HG03196 (cell line): ENCODE data around the gene FUBP3.
"Not testable (repeated sequence)": the region's sequence is repeated elsewhere in the genome, so short reads cannot be mapped to it uniquely, and the experiment has no call there.

ENCODE experiments used
- ATAC-seq: cut with Tn5 transposase; IDR thresholded peaks from one replicate; pipeline ENCODE4 v1.9.1; 2021; ENCODE audit not compliant: unreplicated experiment

FUBP3 gene

DNA sequence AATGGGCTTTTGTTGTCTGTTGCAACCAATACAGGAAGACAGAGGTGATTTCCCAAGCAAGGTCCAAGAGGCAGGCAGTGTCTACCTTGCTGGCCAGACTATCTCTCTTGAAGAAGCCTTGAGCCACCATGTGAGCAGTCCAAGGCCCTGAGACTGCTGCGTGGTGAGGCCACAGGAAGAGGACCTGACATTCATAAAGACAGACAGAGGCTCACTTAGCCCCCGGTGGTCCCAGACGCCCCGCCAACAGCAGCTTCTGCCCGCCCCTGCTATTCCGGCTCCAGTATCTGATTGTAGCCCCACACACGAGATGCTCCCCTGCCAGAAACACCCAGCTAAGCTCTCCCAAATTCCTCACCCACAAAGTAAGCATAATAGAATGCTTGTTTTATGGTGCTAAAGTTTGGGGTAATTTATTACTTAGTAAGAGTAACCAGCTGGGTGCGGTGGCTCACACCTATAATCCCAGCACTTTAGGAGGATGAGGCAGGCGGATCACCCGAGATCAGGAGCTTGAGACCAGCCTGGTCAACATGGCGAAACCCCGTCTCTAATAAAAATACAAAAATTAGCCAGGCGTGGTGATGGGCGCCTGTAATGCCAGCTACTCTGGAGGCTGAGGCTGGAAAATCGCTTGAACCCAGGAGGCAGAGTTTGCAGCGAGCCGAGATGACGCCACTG is 22.8 kb upstream of the FUBP3 start:
- ATAC-seq: no peak

DNA sequence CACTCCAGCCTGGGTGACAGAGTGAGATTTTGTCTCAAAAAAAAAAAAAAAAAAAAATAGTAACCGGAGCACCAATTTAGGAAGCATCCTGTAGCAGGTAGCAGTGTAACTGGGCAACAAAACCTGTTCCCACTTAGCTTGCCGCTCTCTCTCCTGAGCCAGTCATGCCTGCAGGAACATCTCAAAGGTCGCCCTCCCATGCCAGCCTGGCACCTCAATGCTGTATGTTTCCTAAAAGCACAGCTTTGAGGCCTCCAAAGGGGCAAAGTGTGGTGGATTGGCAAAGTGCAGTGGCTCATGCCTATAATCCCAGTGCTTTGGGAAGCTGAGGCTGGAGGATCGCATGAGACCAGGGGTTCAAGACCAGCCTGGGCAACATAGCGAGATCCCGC is 22.3 kb upstream of the FUBP3 start:
- ATAC-seq: no peak

GRCh38 chr9:130561056-130561455 is 18.3 kb upstream of the FUBP3 start:
- ATAC-seq: no peak

DNA sequence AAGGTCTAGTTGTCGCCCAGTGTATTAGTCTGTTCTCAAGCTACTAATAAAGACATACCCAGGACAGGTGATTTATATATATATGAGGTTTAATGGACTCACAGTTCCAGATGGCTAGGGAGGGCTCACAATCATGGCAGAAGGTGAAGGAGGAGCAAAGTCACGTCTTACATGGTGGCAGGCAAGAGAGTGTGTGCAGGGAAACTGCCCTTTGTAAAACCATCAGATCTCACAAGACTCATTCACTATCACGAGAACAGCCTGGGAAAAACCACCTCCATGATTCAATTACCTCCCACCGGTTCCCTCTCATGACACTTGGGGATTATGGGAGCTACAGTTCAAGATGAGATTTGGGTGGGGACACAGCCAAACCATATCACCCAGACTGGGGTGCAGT is 16.9 kb upstream of the FUBP3 start:
- ATAC-seq: not testable (repeated sequence)

DNA sequence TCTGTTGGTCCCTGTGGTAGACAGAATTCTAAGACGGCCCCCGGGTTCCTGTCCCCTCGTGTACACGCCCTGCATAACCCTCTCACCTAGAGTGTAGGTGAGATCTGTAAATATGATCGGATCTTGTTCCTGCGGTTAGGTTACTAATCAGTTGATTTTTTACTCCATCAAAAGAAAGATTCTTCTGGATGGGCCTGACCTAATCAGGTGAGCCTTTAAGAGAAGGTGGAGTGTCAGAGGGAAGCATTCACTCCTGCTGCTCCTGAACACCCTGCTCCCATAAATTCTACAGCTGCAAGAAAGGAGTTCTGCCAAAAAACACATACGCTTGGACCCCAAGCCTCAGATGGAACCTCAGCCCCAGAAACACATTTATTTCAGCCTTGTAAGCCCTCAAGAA is 15.6 kb upstream of the FUBP3 start:
- no peak for ATAC-seq

DNA sequence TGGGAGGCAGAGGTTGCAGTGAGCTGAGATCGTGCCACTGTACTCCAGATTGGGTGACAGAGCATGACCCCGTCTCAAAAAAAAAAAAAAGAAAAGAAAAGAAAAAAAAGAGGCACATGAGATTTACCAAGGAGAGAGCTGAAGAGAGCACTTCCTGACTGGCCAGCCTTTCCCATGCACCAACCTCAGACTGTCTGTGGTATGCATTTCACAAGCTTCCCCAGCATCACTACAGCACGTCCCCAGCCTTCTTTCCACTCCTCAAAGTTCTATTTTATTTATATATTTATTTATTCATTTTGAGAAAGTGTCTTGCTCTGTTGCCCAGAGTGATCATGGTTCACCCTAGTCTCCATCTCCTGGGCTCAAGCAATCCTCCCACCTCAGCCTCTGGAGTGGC is 13.6 kb upstream of the FUBP3 start:
- ATAC-seq: no peak

DNA sequence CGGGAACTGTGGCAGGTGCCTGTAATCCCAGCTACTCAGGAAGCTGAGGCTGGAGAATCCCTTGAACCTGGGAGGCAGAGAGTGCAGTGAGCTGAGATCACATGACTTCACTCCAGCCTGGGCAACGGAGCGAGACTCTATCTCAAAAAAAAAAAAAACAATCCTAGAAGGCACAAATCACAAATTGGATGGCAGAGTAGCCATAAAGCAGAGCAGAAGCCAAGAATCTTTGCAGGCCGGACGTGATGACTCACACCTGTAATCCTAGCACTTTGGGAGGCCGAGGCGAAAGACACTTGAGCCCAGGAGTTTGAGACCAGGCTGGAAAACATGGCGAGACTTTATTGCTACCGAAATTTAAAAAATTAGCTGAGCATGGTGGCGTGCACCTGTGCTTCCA is 9.2 kb upstream of the FUBP3 start:
- ATAC-seq: no peak

- ATAC-seq: no peak
Observed at GRCh38 chr9:130575514-130575913, 3.9 kb upstream of the FUBP3 start.

GRCh38 chr9:130576176-130576575 is 3.2 kb upstream of the FUBP3 start:
- no peak for ATAC-seq

GRCh38 chr9:130579738-130580463 is 524 bp downstream of the FUBP3 start:
- ATAC-seq: peak; percentile 13

DNA sequence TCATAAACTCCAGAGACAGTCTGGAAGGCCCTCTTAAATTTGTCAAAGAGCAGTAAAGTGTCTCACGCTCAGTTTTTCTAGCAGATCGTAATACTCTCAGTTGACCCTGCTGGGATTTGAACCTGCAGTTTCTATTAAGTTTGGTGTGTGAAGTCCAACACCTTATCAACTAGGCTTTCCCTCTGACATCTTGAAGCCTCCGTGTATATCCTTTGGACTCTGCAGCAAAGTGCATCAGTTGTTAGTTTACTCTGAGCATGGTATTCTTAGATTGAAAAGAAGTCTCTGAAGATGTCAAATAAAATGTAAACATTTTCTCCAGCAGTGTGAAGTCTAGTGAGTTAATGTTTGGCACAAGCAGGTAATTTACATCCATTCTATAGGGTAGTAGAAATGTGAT is 2.4 kb downstream of the FUBP3 start:
- ATAC-seq: no peak

DNA sequence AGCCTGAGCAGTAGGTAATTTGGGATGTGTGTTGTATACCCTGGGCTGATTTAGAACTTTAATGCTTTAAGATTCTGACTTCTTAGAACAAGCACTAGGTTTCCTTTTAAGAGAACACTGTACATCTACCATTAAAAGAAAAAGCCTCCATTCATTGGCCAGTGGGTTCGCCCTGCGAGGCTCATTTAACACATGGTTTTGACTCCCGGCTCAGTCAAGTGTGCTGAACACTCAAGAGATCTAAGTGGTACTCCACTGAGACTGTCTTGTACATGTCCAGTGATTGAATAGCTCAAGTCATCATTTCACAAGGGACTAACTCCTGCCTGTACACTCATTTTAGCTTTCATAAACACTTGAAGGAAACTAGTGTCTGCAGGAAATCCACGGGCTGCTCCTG is 3.9 kb downstream of the FUBP3 start:
- ATAC-seq: no peak

DNA sequence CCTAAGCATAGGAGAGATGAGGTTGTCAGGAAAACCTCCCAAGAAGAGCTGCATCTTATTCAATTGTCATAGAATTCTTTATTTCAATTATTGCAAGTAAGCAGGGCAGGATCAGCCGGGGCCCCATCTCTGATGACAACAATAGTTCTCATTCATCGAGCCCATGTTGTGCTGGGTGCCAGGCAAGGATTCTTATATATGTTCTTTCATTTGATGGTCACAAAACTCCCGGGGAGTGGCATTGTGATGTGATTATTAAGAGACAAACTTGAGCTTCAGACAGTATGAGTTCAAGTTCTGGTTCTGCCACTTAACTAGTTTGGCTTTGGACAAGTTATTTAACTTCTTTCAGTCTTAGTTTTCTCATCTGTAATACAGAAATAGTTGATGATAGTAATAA is 8.5 kb downstream of the FUBP3 start:
- no peak for ATAC-seq

DNA sequence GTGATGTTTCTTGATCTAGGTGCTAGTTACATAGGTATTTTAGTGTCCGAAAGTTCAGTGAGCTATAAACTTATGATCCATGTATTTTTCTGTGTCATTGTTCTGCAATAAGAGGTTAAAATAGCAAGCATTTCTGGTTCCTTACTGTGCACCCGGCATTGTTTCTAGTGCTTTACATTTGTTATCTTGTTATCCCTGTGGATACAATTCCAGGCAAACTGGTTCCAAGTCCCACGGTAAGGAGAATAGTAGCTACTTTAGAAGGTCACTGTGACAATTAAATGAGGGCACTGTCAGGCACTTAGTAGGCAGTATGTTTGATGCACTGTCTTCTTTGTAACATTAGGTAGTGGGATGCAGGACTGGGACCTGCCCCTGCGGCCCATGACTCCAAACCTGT is 9.0 kb downstream of the FUBP3 start:
- no peak for ATAC-seq

DNA sequence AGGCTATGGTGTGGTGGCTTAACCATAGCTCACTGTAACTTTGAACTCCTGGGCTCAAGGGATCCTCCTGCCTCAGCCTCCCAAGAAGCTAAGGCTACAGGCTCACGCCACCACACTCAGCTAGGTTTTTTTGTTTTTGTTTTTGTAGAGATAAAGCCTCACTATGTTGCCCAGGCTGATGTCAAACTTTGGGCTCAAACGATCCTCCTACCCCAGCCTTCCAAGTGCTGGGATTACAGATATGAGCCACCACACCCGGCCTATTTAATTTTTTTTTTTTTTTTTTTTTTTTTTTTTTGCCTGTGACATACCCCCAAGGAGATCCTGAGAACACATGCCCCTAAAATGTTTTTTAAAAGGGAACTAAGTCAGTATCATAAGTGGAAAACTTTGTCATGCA is 10.4 kb downstream of the FUBP3 start:
- no peak for ATAC-seq

- no peak for ATAC-seq
Observed at GRCh38 chr9:130590305-130590704, 10.9 kb downstream of the FUBP3 start.

DNA sequence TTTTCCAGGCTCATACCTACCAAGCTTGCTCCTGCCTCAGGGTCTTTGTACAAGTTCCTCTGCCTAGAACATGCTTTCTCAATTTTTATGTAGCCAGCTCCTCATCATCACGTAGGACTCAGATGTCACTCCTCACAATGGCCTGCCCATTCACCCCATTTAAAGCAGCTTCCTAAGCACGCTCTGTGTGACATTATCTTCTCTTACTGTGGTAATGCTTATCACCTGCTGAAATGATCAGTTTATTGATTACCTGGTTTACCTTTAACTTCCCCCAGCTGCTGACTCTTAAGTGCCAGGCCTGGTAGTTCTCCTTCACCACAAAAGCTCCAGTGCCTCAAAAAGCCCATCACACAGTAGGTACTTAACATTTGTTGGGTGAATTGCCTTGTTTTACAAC is 13.6 kb downstream of the FUBP3 start:
- ATAC-seq: no peak

DNA sequence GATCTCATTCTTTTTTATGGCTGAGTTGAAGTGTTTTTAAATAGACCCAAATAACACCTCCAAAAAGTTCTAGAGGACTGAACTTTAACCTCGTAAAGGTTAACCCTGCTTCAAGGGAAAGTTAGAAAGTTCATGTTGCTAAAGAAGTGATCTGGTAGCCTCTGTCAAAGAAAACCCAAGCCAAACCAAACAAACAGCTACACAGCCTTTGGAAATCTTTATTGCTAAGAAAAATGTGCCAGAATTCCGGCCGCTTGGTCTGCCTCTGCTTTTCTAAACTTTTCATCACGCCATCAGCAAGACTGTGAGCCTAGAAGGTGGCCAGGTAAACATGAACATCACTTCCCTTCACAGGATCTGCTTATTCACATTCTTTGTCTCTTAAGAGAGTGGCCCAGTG is 17.9 kb downstream of the FUBP3 start:
- ATAC-seq: no peak

DNA sequence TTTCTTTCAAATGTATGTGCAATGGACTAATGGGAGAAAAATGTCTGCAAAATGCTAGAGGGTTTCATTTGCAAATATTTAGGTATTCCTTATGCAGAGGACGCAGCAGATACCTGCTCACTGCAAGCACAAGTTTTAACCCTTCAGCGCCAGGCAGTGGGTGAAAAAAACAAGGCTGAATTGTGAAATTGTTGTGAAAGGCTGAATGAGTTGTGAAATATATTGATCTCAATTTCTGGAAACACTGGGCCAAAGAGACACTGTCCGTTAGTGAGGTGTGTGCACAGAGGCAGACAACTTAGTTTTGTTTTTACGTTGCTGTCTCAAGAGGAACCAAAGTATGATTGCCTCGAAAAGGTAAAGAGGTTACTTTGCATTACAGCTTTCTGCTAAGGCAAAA is 18.8 kb downstream of the FUBP3 start:
- no peak for ATAC-seq

- no peak for ATAC-seq
Observed at GRCh38 chr9:130599625-130600024, 20.2 kb downstream of the FUBP3 start.

DNA sequence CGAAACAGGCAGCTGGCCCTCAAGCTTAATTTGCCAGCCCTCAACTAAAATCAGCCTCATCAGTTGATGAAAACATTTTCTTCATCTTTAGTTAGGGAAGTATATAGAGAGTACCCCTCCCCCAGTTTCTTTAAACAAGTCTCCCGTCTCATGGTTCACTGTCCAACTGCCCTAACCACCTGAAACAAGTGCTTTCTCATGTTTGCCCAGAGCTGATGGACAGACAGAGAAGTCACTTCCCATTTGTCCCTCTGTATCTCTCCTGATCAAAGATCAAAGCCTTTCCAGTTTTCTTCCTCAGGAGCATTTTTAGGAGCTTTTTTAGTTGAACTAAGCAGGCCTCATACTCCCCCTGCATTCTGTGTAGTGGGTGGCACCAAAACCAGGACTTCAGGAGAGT is 21.7 kb downstream of the FUBP3 start:
- ATAC-seq: no peak

DNA sequence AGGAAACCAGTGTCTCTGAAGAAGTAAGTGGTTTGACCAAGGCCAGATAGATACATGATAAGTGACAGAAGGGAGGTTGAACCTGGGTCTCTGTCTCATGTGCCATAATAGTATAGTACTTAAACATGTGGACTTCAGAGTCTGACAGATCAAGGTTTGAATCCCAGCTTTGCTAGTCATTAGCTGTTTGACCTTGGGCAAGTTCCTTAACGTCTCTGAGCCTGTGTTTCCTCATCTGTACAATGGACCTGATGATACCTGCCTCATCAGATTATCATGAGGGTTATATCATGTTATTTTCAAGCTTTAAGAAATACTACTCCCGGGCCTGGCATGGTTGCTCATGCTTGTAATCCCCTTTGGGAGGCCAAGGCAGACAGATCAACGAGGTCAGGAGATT is 24.9 kb downstream of the FUBP3 start:
- ATAC-seq: no peak
